H9 (cell line): ENCODE measurements around the gene PIP4P1. TPM values are rescaled to one million over a fixed set of nuclear protein-coding genes. Genes with fewer than 3 reads are reported as not detected.

Experiments
- DNase-seq: peaks from one replicate; pipeline ENCODE4 v3.0.0-alpha.2; 2017
- H2AFZ ChIP-seq: one replicate; pipeline ENCODE4 v1.6.1; 2013; ENCODE audit warnings: mild to moderate bottlenecking, low read length, control low read depth, moderate library complexity
- H2AK5ac ChIP-seq: 2 replicates; pipeline ENCODE4 v1.6.1; 2013; ENCODE audit warnings: low read length, control low read depth, mixed read lengths; ENCODE audit not compliant: insufficient read length
- H2BK120ac ChIP-seq: one replicate; pipeline ENCODE4 v1.6.1; 2013; ENCODE audit warnings: low read depth, mild to moderate bottlenecking, low read length, control low read depth, inconsistent platforms; ENCODE audit not compliant: poor library complexity, severe bottlenecking
- H2BK12ac ChIP-seq: 2 replicates; pipeline ENCODE4 v1.6.1; 2013; ENCODE audit warnings: low read length, control low read depth, mixed read lengths, low read depth; ENCODE audit not compliant: insufficient read length
- H2BK15ac ChIP-seq: 2 replicates; pipeline ENCODE4 v1.6.1; 2013; ENCODE audit warnings: low read depth, low read length, control low read depth
- H2BK20ac ChIP-seq: one replicate; pipeline ENCODE4 v1.6.1; 2013; ENCODE audit warnings: low read depth, mild to moderate bottlenecking, low read length, control low read depth, inconsistent platforms; ENCODE audit not compliant: poor library complexity, severe bottlenecking
- H2BK5ac ChIP-seq: 2 replicates; pipeline ENCODE4 v1.6.1; 2013; ENCODE audit warnings: low read length, control low read depth, mixed read lengths; ENCODE audit not compliant: insufficient read length
- H3K14ac ChIP-seq: 2 replicates; pipeline ENCODE4 v1.6.1; 2013; ENCODE audit warnings: low read length, control low read depth; ENCODE audit not compliant: insufficient read depth
- H3K18ac ChIP-seq: 2 replicates; pipeline ENCODE4 v1.6.1; 2013; ENCODE audit warnings: low read depth, mild to moderate bottlenecking, mixed read lengths, low read length, control low read depth; ENCODE audit not compliant: insufficient read length
- H3K23ac ChIP-seq: 2 replicates; pipeline ENCODE4 v1.6.1; 2013; ENCODE audit warnings: low read length, control low read depth, mixed read lengths, low read depth; ENCODE audit not compliant: insufficient read length
- H3K23me2 ChIP-seq: 2 replicates; pipeline ENCODE4 v1.6.1; 2013; ENCODE audit warnings: low read depth, mild to moderate bottlenecking, mixed read lengths, low read length, control low read depth; ENCODE audit not compliant: insufficient read length, poor library complexity, severe bottlenecking
- H3K27ac ChIP-seq: 2 replicates; pipeline ENCODE4 v1.5.1; 2013; ENCODE audit warnings: low read length, control low read depth, mixed read lengths, low read depth; ENCODE audit not compliant: insufficient read length
- H3K27me3 ChIP-seq: 2 replicates; pipeline ENCODE4 v1.6.1; 2013; ENCODE audit warnings: low read length, control low read depth, inconsistent platforms; ENCODE audit not compliant: insufficient read depth
- H3K4ac ChIP-seq: 2 replicates; pipeline ENCODE4 v1.6.1; 2013; ENCODE audit warnings: low read depth, mild to moderate bottlenecking, control low read depth, inconsistent platforms, low read length, moderate library complexity
- H3K4me1 ChIP-seq: 2 replicates; pipeline ENCODE4 v1.6.1; 2013; ENCODE audit warnings: low read length, control low read depth, inconsistent platforms; ENCODE audit not compliant: insufficient read depth
- H3K4me2 ChIP-seq: 2 replicates; pipeline ENCODE4 v1.6.1; 2013; ENCODE audit warnings: low read length, control low read depth, mixed read lengths; ENCODE audit not compliant: insufficient read length, insufficient read depth
- H3K56ac ChIP-seq: 2 replicates; pipeline ENCODE4 v1.6.1; 2013; ENCODE audit warnings: low read depth, mild to moderate bottlenecking, mixed read lengths, low read length, control low read depth; ENCODE audit not compliant: insufficient read length
- H3K79me1 ChIP-seq: 2 replicates; pipeline ENCODE4 v1.6.1; 2013; ENCODE audit warnings: low read depth, mild to moderate bottlenecking, moderate library complexity, low read length, control low read depth, inconsistent platforms; ENCODE audit not compliant: insufficient read depth, poor library complexity, severe bottlenecking
- H3K79me2 ChIP-seq: 2 replicates; pipeline ENCODE4 v1.6.1; 2013; ENCODE audit warnings: low read length, control low read depth, inconsistent platforms; ENCODE audit not compliant: insufficient read depth
- H3K9ac ChIP-seq: 2 replicates; pipeline ENCODE4 v1.6.1; 2013; ENCODE audit warnings: low read length, control low read depth, mixed read lengths; ENCODE audit not compliant: insufficient read length; ENCODE audit errors: extremely low read depth
- H3K9me3 ChIP-seq: one replicate; pipeline ENCODE4 v1.6.1; 2013; ENCODE audit warnings: low read depth, low read length, inconsistent platforms; ENCODE audit not compliant: control insufficient read depth
- H3T11ph ChIP-seq: one replicate; pipeline ENCODE4 v1.6.1; 2013; ENCODE audit warnings: mild to moderate bottlenecking, low read length, control low read depth, inconsistent platforms
- H4K20me1 ChIP-seq: one replicate; pipeline ENCODE4 v1.6.1; 2013; ENCODE audit not compliant: control insufficient read depth, insufficient read length, insufficient read depth
- H4K5ac ChIP-seq: 2 replicates; pipeline ENCODE4 v1.6.1; 2013; ENCODE audit warnings: low read depth, mild to moderate bottlenecking, mixed read lengths, low read length, control low read depth; ENCODE audit not compliant: insufficient read length
- H4K8ac ChIP-seq: replicated peaks from 2 replicates; pipeline ENCODE4 v1.6.1; 2013; ENCODE audit warnings: low read length, control low read depth, mixed read lengths, low read depth; ENCODE audit not compliant: insufficient read length
- H4K91ac ChIP-seq: 2 replicates; pipeline ENCODE4 v1.6.1; 2013; ENCODE audit warnings: low read depth, mild to moderate bottlenecking, moderate library complexity, mixed read lengths, low read length, control low read depth; ENCODE audit not compliant: insufficient read length
- H3K27ac Mint-ChIP-seq, 3 experiments: 2 replicates in 2 of 3; 3 replicates in 1 of 3; pipeline ENCODE4 v1.8.0; 2020 to 2021; ENCODE audit warnings: mixed read lengths in 3 of 3, mild to moderate bottlenecking in 1 of 3, moderate library complexity in 1 of 3
- H3K27me3 Mint-ChIP-seq: 2 replicates; pipeline ENCODE4 v1.8.0; 2021; ENCODE audit warnings: low read depth, mild to moderate bottlenecking, moderate library complexity, mixed read lengths
- H3K36me3 Mint-ChIP-seq, 3 experiments: 2 replicates in 2 of 3; 3 replicates in 1 of 3; pipeline ENCODE4 v1.8.0; 2020 to 2021; ENCODE audit warnings: low read depth in 3 of 3, mixed read lengths in 3 of 3; ENCODE audit not compliant: insufficient read depth in 1 of 3
- H3K4me1 Mint-ChIP-seq, 2 experiments: 2 replicates each; pipeline ENCODE4 v1.8.0; 2020; ENCODE audit warnings: mixed read lengths in 2 of 2
- H3K4me3 Mint-ChIP-seq, 2 experiments: 2 replicates in 1 of 2; 3 replicates in 1 of 2; pipeline ENCODE4 v1.8.0; 2020 to 2021; ENCODE audit warnings: mild to moderate bottlenecking in 2 of 2, mixed read lengths in 2 of 2, moderate library complexity in 1 of 2
- H3K9me3 Mint-ChIP-seq, 2 experiments: 2 replicates in 1 of 2; 3 replicates in 1 of 2; pipeline ENCODE4 v1.8.0; 2020; ENCODE audit warnings: mild to moderate bottlenecking in 2 of 2, mixed read lengths in 2 of 2, moderate library complexity in 1 of 2
- CTCF ChIP-seq: fragments of 200-600 bp; sonication (generic); conservative IDR thresholded peaks from 3 replicates; pipeline ENCODE4 v1.8.0; 2021; ENCODE audit warnings: antibody characterized with exemption, mild to moderate bottlenecking
- WGBS: extraction: QIAGEN DNeasy Blood & Tissue Kit; methylation state at CpG from one replicate; pipeline ENCODE4 v1.1.7; 2013; ENCODE audit warnings: missing lambda C conversion rate, low lambda C conversion rate, mixed read lengths; ENCODE audit not compliant: insufficient read length; ENCODE audit errors: extremely low coverage; 5-methylcytosine and 5-hydroxymethylcytosine counted together
- total RNA-seq: library from RNA; stranded (reverse); gene quantifications from 2 replicates; pipeline ENCODE4 v1.2.1, GENCODE V29; 2021

PIP4P1 gene
- total RNA-seq, 1 experiment from 2014 or later: 41.6 TPM

- H3K4me2 ChIP-seq: no peak overlapping the region
- TF ChIP-seq CTCF: no peak
- H4K91ac ChIP-seq: no peak overlapping the region
- peaks cover 2% of the 10 kb centered on the region; the same call in 1 of the 2 replicates for H3K4me1 ChIP-seq
- H4K20me1 ChIP-seq: no peaks in the 10 kb centered on the region
- H3K79me1 ChIP-seq: no peaks in the 10 kb centered on the region
- H3K14ac ChIP-seq: no peak overlapping the region
- no peak overlapping the region for H2BK15ac ChIP-seq
- H4K8ac ChIP-seq: no peak overlapping the region
- no peaks in the 10 kb centered on the region for H3K9me3 ChIP-seq
- Mint-ChIP-seq H3K4me1 (peaks cover 37% of the 10 kb centered on the region in 2 experiments), H3K27ac (peak overlapping the region in 2 of 3 experiments; percentile 34 to 51; a peak in 1 of 7 replicates), H3K9me3 (peaks cover 0 to 3% of the 10 kb centered on the region in 2 experiments; a peak in 3 of 5 replicates), H3K4me3 (no peak overlapping the region), H3K27me3 (peaks cover 3% of the 10 kb centered on the region), H3K36me3 (peaks cover 0 to 4% (median 0%) of the 10 kb centered on the region in 3 experiments; a peak in 2 of 7 replicates)
- no peak overlapping the region for H2AK5ac ChIP-seq
- H2BK120ac ChIP-seq: no peak overlapping the region
- no peak overlapping the region for H3K56ac ChIP-seq
- H2BK5ac ChIP-seq: no peak overlapping the region
- WGBS: no CpG with 5 or more reads among the region's 8 CpGs
- H2BK12ac ChIP-seq: no peak overlapping the region
- no peak overlapping the region for H3K23ac ChIP-seq
- H3K79me2 ChIP-seq: no peaks in the 10 kb centered on the region
- H3T11ph ChIP-seq: no peak overlapping the region
- H2AFZ ChIP-seq: no peak overlapping the region
- no peak overlapping the region for H3K18ac ChIP-seq
- DNase-seq: peak; percentile 34
- no peak overlapping the region for H3K9ac ChIP-seq
- H3K27ac ChIP-seq: no peak overlapping the region
- H2BK20ac ChIP-seq: no peak overlapping the region
- H3K4ac ChIP-seq: no peak overlapping the region
- no peaks in the 10 kb centered on the region for H3K23me2 ChIP-seq
- no peak overlapping the region for H4K5ac ChIP-seq
- H3K27me3 ChIP-seq: no peaks in the 10 kb centered on the region
Measured at GRCh38 chr14:20494935-20495766, 33.9 kb upstream of the PIP4P1 start.
